Measurements from ENCODE around the gene FBN1.

DNA sequence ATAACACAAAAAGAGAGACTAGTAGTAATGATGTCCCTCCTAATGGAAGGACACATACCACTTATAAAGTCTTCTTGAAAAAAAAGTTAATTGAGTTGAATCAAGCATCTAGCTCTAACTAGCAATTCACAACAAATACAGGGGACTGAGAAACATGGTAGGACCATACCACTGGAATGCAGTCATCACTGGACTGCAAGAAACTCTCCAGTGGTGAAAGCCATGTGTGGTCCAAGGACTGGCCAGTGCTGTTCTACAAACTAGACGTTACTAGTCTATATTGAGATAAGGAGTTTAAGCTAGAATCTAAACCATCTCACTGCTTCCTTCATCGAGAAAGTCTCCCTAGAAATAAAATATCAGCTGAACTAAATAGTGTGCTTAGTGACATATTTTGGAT is 16.7 kb downstream of the FBN1 start:
- TF ChIP-seq, protein P1, sequence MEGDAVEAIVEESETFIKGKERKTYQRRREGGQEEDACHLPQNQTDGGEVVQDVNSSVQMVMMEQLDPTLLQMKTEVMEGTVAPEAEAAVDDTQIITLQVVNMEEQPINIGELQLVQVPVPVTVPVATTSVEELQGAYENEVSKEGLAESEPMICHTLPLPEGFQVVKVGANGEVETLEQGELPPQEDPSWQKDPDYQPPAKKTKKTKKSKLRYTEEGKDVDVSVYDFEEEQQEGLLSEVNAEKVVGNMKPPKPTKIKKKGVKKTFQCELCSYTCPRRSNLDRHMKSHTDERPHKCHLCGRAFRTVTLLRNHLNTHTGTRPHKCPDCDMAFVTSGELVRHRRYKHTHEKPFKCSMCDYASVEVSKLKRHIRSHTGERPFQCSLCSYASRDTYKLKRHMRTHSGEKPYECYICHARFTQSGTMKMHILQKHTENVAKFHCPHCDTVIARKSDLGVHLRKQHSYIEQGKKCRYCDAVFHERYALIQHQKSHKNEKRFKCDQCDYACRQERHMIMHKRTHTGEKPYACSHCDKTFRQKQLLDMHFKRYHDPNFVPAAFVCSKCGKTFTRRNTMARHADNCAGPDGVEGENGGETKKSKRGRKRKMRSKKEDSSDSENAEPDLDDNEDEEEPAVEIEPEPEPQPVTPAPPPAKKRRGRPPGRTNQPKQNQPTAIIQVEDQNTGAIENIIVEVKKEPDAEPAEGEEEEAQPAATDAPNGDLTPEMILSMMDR (IDR thresholded peaks at IDR 0.05), result no peak
- TF ChIP-seq POLR2AphosphoS5 (IDR thresholded peaks at IDR 0.05), result no peak
- no peak for TF ChIP-seq POLR2A (IDR thresholded peaks at IDR 0.05)
